ENCODE results near the gene PLCB4.

The PLCB4 gene

GRCh38 chr20:9180481-9181257, 111.8 kb downstream of the PLCB4 start:
- no peak for DNase-seq

- no peak for DNase-seq
These were observed 116.6 kb downstream of the PLCB4 start for GRCh38 chr20:9185511-9185910.

GRCh38 chr20:9186396-9186795, 117.5 kb downstream of the PLCB4 start:
- DNase-seq = no peak

GRCh38 chr20:9195031-9195430, 126.1 kb downstream of the PLCB4 start:
- DNase-seq = no peak

- DNase-seq = no peak
These were observed 127.2 kb downstream of the PLCB4 start for GRCh38 chr20:9196110-9196509.

- DNase-seq = no peak
These were observed 129.6 kb downstream of the PLCB4 start for GRCh38 chr20:9198460-9198859.

- no peak for DNase-seq
These were observed 131.3 kb downstream of the PLCB4 start for GRCh38 chr20:9200196-9200595.

GRCh38 chr20:9200620-9201019, 131.7 kb downstream of the PLCB4 start:
- DNase-seq = no peak

GRCh38 chr20:9202420-9203080, 133.7 kb downstream of the PLCB4 start:
- DNase-seq = no peak

GRCh38 chr20:9203081-9203447, 134.2 kb downstream of the PLCB4 start:
- DNase-seq = no peak

GRCh38 chr20:9204979-9205378, 136.1 kb downstream of the PLCB4 start:
- DNase-seq = no peak

- DNase-seq = no peak
These were observed 137.6 kb downstream of the PLCB4 start for GRCh38 chr20:9206486-9206885.

GRCh38 chr20:9207253-9207652, 138.4 kb downstream of the PLCB4 start:
- no peak for DNase-seq

GRCh38 chr20:9210356-9210755, 141.5 kb downstream of the PLCB4 start:
- no peak for DNase-seq

GRCh38 chr20:9211016-9211760, 142.3 kb downstream of the PLCB4 start:
- no peak for DNase-seq

- no peak for DNase-seq
These were observed 143.8 kb downstream of the PLCB4 start for GRCh38 chr20:9212735-9213134.

- DNase-seq = no peak
These were observed 145.8 kb downstream of the PLCB4 start for GRCh38 chr20:9214685-9215084.

- DNase-seq = no peak
These were observed 146.7 kb downstream of the PLCB4 start for GRCh38 chr20:9215539-9215938.

- no peak for DNase-seq
These were observed 149.7 kb downstream of the PLCB4 start for GRCh38 chr20:9218531-9218961.

- no peak for DNase-seq
These were observed 152.1 kb downstream of the PLCB4 start for GRCh38 chr20:9220874-9221547.

GRCh38 chr20:9223296-9223695, 154.4 kb downstream of the PLCB4 start:
- no peak for DNase-seq

- no peak for DNase-seq
These were observed 157.0 kb downstream of the PLCB4 start for GRCh38 chr20:9225879-9226278.

- no peak for DNase-seq
These were observed 159.2 kb downstream of the PLCB4 start for GRCh38 chr20:9227896-9228615.

Data from activated CD4-positive, alpha-beta T cell treated with anti-CD3 and anti-CD28 coated beads, Interleukin-10, Interleukin-2, amounts not matched to agents 100 ng/mL and 50 ng/mL, durations not matched to agents 16 hours and 8 hours (primary cell).